ENCODE data around the gene KIAA0825.

The KIAA0825 gene

GRCh38 chr5:94433397-94434163, 184.8 kb downstream of the KIAA0825 start:
- DNase-seq (ENCODE audit: low read depth in 2 of 3, low spot score in 1 of 3), result no peak

GRCh38 chr5:94432499-94432898, 185.9 kb downstream of the KIAA0825 start:
- DNase-seq (ENCODE audit: low read depth in 2 of 3, low spot score in 1 of 3), result no peak

- DNase-seq (ENCODE audit: low read depth in 2 of 3, low spot score in 1 of 3), result no peak
Measured at GRCh38 chr5:94431696-94432095, 186.7 kb downstream of the KIAA0825 start.

GRCh38 chr5:94429566-94429965, 188.8 kb downstream of the KIAA0825 start:
- DNase-seq (ENCODE audit: low read depth in 2 of 3, low spot score in 1 of 3), result no peak

GRCh38 chr5:94425396-94425795, 193.0 kb downstream of the KIAA0825 start:
- no peak for DNase-seq (ENCODE audit: low read depth in 2 of 3, low spot score in 1 of 3)

- DNase-seq (ENCODE audit: low read depth in 2 of 3, low spot score in 1 of 3), result no peak
Measured at GRCh38 chr5:94423411-94423810, 195.0 kb downstream of the KIAA0825 start.

GRCh38 chr5:94422812-94423211, 195.6 kb downstream of the KIAA0825 start:
- DNase-seq (ENCODE audit: low read depth in 2 of 3, low spot score in 1 of 3), result no peak

- no peak for DNase-seq (ENCODE audit: low read depth in 2 of 3, low spot score in 1 of 3)
Measured at GRCh38 chr5:94420885-94421284, 197.5 kb downstream of the KIAA0825 start.

GRCh38 chr5:94415798-94416197, 202.6 kb downstream of the KIAA0825 start:
- no peak for DNase-seq (ENCODE audit: low read depth in 2 of 3, low spot score in 1 of 3)

GRCh38 chr5:94409440-94409839, 209.0 kb downstream of the KIAA0825 start:
- DNase-seq (ENCODE audit: low read depth in 2 of 3, low spot score in 1 of 3), result no peak

- DNase-seq (ENCODE audit: low read depth in 2 of 3, low spot score in 1 of 3), result no peak
Measured at GRCh38 chr5:94407023-94407422, 211.4 kb downstream of the KIAA0825 start.

- DNase-seq (ENCODE audit: low read depth in 2 of 3, low spot score in 1 of 3), result no peak
Measured at GRCh38 chr5:94403483-94403882, 214.9 kb downstream of the KIAA0825 start.

GRCh38 chr5:94402096-94402495, 216.3 kb downstream of the KIAA0825 start:
- DNase-seq (ENCODE audit: low read depth in 2 of 3, low spot score in 1 of 3), result no peak

- DNase-seq (ENCODE audit: low read depth in 2 of 3, low spot score in 1 of 3), result no peak
Measured at GRCh38 chr5:94397508-94397907, 220.9 kb downstream of the KIAA0825 start.

GRCh38 chr5:94396687-94397086, 221.7 kb downstream of the KIAA0825 start:
- no peak for DNase-seq (ENCODE audit: low read depth in 2 of 3, low spot score in 1 of 3)

GRCh38 chr5:94395468-94395867, 222.9 kb downstream of the KIAA0825 start:
- DNase-seq (ENCODE audit: low read depth in 2 of 3, low spot score in 1 of 3), result no peak

- no peak for DNase-seq (ENCODE audit: low read depth in 2 of 3, low spot score in 1 of 3)
Measured at GRCh38 chr5:94391996-94392395, 226.4 kb downstream of the KIAA0825 start.

- no peak for DNase-seq (ENCODE audit: low read depth in 2 of 3, low spot score in 1 of 3)
Measured at GRCh38 chr5:94389515-94389899, 228.9 kb downstream of the KIAA0825 start.

GRCh38 chr5:94388773-94389514, 229.5 kb downstream of the KIAA0825 start:
- DNase-seq (ENCODE audit: low read depth in 2 of 3, low spot score in 1 of 3), result no peak

GRCh38 chr5:94385767-94386166, 232.6 kb downstream of the KIAA0825 start:
- no peak for DNase-seq (ENCODE audit: low read depth in 2 of 3, low spot score in 1 of 3)

- no peak for DNase-seq (ENCODE audit: low read depth in 2 of 3, low spot score in 1 of 3)
Measured at GRCh38 chr5:94378062-94378461, 240.3 kb downstream of the KIAA0825 start.

- no peak for DNase-seq (ENCODE audit: low read depth in 2 of 3, low spot score in 1 of 3)
Measured at GRCh38 chr5:94376672-94377345, 241.6 kb downstream of the KIAA0825 start.
